PC-9 (cell line): ENCODE data around the gene SPEG.

Source experiments
- EZH2 ChIP-seq: fragments of 200-600 bp; sonication (generic); IDR thresholded peaks from 2 replicates; pipeline ENCODE4 v1.8.0; 2017; ENCODE audit warnings: antibody characterized with exemption, low read depth
- TF ChIP-seq, protein P1 (sequence below): fragments of 200-600 bp; sonication (generic); conservative IDR thresholded peaks from 2 replicates; pipeline ENCODE4 v1.6.1; 2017; ENCODE audit warnings: mixed run types, antibody characterized with exemption, mild to moderate bottlenecking, moderate library complexity

DNA sequence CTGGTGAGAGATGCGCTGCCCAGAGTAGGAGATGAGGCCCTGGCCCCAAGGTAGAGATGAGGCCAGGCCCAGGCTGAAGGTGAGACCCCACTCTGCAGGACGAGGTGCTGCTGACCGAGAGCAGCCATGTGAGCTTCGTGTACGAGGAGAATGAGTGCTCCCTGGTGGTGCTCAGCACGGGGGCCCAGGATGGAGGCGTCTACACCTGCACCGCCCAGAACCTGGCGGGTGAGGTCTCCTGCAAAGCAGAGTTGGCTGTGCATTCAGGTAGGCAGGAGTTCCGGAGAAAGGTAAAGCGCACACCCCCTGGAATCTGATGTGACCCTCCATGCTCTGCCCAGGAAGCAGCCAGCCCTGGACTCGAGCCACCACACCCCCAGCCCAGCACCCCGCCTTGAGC, 42.5 kb downstream of the SPEG start:
- TF ChIP-seq, protein P1, sequence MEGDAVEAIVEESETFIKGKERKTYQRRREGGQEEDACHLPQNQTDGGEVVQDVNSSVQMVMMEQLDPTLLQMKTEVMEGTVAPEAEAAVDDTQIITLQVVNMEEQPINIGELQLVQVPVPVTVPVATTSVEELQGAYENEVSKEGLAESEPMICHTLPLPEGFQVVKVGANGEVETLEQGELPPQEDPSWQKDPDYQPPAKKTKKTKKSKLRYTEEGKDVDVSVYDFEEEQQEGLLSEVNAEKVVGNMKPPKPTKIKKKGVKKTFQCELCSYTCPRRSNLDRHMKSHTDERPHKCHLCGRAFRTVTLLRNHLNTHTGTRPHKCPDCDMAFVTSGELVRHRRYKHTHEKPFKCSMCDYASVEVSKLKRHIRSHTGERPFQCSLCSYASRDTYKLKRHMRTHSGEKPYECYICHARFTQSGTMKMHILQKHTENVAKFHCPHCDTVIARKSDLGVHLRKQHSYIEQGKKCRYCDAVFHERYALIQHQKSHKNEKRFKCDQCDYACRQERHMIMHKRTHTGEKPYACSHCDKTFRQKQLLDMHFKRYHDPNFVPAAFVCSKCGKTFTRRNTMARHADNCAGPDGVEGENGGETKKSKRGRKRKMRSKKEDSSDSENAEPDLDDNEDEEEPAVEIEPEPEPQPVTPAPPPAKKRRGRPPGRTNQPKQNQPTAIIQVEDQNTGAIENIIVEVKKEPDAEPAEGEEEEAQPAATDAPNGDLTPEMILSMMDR, result no peak
- no peak for TF ChIP-seq EZH2
